Psoas muscle (tissue), 8 donors: ENCODE data around the gene MRPL42. TPM values are rescaled to one million over a fixed set of nuclear protein-coding genes. Genes with fewer than 3 reads are reported as not detected.
"Not testable (repeated sequence)": the region's sequence is repeated elsewhere in the genome, so short reads cannot be mapped to it uniquely, and the experiment has no call there.

Experiments
- ATAC-seq, 4 donors: fragments of 200-7000 bp; cut with Tn5 transposase; one replicate each; pipeline ENCODE4 v1.9.1; 2020; ENCODE audit warnings: moderate library complexity in 3 of 4, mild to moderate bottlenecking in 2 of 4
- DNase-seq, 2 donors: peaks; one replicate each; pipeline ENCODE4 v3.0.0-alpha.2; 2020
- H3K27ac ChIP-seq: fragments of 200-600 bp; one replicate; pipeline ENCODE4 v1.8.0; 2022
- H3K27me3 ChIP-seq, 3 donors: fragments of 200-600 bp in 1 of 3; one replicate each; pipeline versions ENCODE4 v1.6.1 to v1.8.0; 2013 to 2022; ENCODE audit warnings: low read length in 2 of 3, mild to moderate bottlenecking in 2 of 3, moderate library complexity in 1 of 3; ENCODE audit not compliant: insufficient read depth in 3 of 3
- H3K36me3 ChIP-seq, 2 donors: fragments of 200-600 bp in 1 of 2; one replicate each; pipeline versions ENCODE4 v1.6.1 to v1.8.0; 2013 to 2022; ENCODE audit warnings: low read depth in 1 of 2, mild to moderate bottlenecking in 1 of 2, moderate library complexity in 1 of 2; ENCODE audit not compliant: insufficient read depth in 1 of 2
- H3K4me1 ChIP-seq: fragments of 200-600 bp; one replicate; pipeline ENCODE4 v1.8.0; 2022
- H3K4me3 ChIP-seq: fragments of 200-600 bp; one replicate; pipeline ENCODE4 v1.8.0; 2022; ENCODE audit warnings: mild to moderate bottlenecking
- H3K9me3 ChIP-seq: fragments of 200-600 bp; one replicate; pipeline ENCODE4 v1.8.0; 2022
- CTCF ChIP-seq: fragments of 200-600 bp; IDR thresholded peaks from one replicate; pipeline ENCODE4 v1.8.0; 2022; ENCODE audit warnings: antibody characterized with exemption
- WGBS, 3 donors: extraction: QIAGEN DNeasy Blood & Tissue Kit; methylation state at CpG; one replicate each; pipeline versions ENCODE4 v1.1.6 to v1.1.7; 2013; 5-methylcytosine and 5-hydroxymethylcytosine counted together
- intact Hi-C, 2 donors: fragments of 100-400 bp; cut with DNase I; formaldehyde crosslinking; loops; one replicate each; pipeline versions ENCODE4 v1.11.0 to v1.14.2; 2022
- polyA plus RNA-seq, 3 donors: library from polyadenylated mRNA; stranded (reverse); fragments of 200-250 nt; gene quantifications; one replicate each; pipeline ENCODE4 v1.2.3, GENCODE V29; 2013
- total RNA-seq, 4 donors: library from RNA; stranded (reverse); fragmentation: NEBNext Ultra II Directional in 2 of 4; extraction: Animal tissue kit (Norgen Biotek cat#: 25700) in 2 of 4; gene quantifications; one replicate each; pipeline versions ENCODE4 v1.2.1 to v1.2.4, GENCODE V29; 2021 to 2023
- donor health status: healthy with polysubstance abuse.
- donor health status: DM: no; HTN: no; CAD: no; lungs with moderate emphysema.
- donor health status: Bipolar disorder and iron deficiency.
- donor health status: healthy.
- donor health status: DM: yes; HTN: yes; CAD: no.
- donor health status: DM: no; HTN: no; CAD: no.
- donor health status: DM: no; HTN: no; CAD: no.
- donor health status: DM: yes; HTN: yes; CAD: no.

MRPL42 gene
- total and polyA plus RNA-seq, 7 donors = 22.7 to 48.3 (median 27.5) TPM

DNA sequence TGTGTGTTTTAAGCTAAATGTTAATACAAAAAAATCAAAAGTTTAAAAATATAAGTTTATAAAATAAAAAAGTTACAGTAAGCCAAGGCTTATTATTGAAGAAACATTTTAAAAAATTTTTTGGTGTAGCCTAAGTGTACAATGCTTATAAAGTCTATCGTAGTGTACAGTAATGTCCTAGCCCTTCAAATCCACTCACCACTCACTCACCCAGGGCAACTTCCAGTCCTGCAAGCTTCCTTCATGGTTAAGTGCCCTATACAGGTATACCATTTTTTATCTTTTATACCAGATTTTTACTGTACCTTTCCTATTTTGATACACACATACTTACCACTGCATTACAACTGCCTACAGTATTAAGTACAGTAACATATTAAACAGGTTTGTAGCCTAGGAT lies 37.5 kb upstream of the MRPL42 start:
- H3K4me3 ChIP-seq = no peak overlapping the region
- TF ChIP-seq CTCF = no peak
- peaks cover 83% of the 10 kb centered on the region for H3K4me1 ChIP-seq
- intact Hi-C loops = loop anchor here in 1 of 2 donors (10.0 kb wide), 1 partner anchor 645 kb away; no protein-coding TSS in a partner anchor
- H3K9me3 ChIP-seq = no peaks in the 10 kb centered on the region
- no peaks in the 10 kb centered on the region for H3K27me3 ChIP-seq
- DNase-seq (no peak), ATAC-seq (no peak)
- no peaks in the 10 kb centered on the region for H3K36me3 ChIP-seq
- 63 to 85% (median 75%) methylated on average over 1 of the region's 1 CpG for WGBS, 3 donors
- peak overlapping the region; percentile 77 for H3K27ac ChIP-seq

- Histone ChIP-seq H3K36me3 (no peaks in the 10 kb centered on the region), H3K27me3 (no peaks in the 10 kb centered on the region), H3K4me3 (no peak overlapping the region), H3K4me1 (peaks cover 79% of the 10 kb centered on the region), H3K9me3 (no peaks in the 10 kb centered on the region), H3K27ac (peak overlapping the region; percentile 77)
- no peak for TF ChIP-seq CTCF
- 76 to 89% (median 77%) methylated on average over 4 of the region's 4 CpGs for WGBS, 3 donors
- intact Hi-C loops = no loop called here
- no peak for DNase-seq
- ATAC-seq = no peak
These were observed 37.0 kb upstream of the MRPL42 start for GRCh38 chr12:93430280-93430679.

DNA sequence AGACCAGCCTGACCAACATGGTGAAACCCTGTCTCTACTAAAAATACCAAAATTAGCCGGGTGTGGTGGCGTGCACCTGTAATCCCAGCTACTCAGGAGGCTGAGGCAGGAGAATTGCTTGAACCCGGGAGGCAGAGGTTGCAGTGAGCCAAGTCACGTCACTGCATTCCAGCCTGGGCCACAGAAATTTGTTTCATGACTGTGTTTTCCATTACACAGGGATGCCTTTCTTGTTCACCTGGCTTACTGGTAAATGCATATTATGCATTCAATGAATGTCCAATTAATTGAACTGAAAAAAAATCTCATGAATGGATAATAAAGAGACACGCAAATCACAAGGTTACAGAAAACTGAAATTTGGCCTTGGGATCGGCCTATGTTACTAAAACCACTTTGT lies 35.3 kb upstream of the MRPL42 start:
- H3K27ac ChIP-seq = peak overlapping the region; percentile 77
- DNase-seq, H3K4me3 ChIP-seq, H3K9me3 ChIP-seq, intact Hi-C loops, ATAC-seq, H3K36me3 ChIP-seq, H3K27me3 ChIP-seq: not testable (repeated sequence)
- WGBS, 3 donors = 58 to 75% (median 60%) methylated on average over 6 of the region's 6 CpGs
- H3K4me1 ChIP-seq = peaks cover 71% of the 10 kb centered on the region

DNA sequence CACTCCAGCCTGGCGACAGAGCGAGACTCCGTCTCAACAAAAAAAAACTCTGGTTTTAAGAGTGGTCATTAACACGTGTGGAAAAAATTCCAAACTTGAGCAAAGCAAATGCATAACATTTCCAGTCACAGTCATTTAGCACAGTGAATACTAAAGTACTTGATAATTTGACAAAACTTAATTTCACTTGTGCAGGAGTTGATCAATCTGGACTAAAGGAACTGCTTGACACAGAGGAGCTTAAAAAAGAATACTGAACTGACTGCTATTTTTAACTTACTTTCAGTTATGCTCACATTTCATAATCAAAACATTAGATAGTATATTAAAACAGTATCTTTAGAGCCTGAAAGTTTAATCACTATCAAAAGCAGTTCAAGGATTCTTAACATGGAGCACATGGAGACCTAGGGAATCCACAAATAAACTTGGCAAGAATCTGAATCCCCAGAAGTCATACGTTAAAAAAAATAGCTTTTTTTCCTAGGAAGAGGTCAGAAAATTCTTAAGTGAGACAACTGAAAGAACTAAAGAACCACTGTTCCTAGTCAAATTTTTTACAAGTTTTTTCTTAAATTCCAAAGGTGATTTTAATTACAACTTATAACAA lies 33.0 kb upstream of the MRPL42 start:
- Histone ChIP-seq H3K9me3 (no peaks in the 10 kb centered on the region), H3K36me3 (no peaks in the 10 kb centered on the region), H3K4me1 (peaks cover 73% of the 10 kb centered on the region), H3K27me3 (no peaks in the 10 kb centered on the region), H3K27ac (peak overlapping the region; percentile 85), H3K4me3 (peak overlapping the region; percentile 52)
- no peak for TF ChIP-seq CTCF
- 15 to 39% (median 18%) methylated on average over 5 of the region's 5 CpGs for WGBS, 3 donors
- intact Hi-C loops = no loop called here
- peak; percentile 50 to 85 (median 72) for ATAC-seq
- no peak for DNase-seq

DNA sequence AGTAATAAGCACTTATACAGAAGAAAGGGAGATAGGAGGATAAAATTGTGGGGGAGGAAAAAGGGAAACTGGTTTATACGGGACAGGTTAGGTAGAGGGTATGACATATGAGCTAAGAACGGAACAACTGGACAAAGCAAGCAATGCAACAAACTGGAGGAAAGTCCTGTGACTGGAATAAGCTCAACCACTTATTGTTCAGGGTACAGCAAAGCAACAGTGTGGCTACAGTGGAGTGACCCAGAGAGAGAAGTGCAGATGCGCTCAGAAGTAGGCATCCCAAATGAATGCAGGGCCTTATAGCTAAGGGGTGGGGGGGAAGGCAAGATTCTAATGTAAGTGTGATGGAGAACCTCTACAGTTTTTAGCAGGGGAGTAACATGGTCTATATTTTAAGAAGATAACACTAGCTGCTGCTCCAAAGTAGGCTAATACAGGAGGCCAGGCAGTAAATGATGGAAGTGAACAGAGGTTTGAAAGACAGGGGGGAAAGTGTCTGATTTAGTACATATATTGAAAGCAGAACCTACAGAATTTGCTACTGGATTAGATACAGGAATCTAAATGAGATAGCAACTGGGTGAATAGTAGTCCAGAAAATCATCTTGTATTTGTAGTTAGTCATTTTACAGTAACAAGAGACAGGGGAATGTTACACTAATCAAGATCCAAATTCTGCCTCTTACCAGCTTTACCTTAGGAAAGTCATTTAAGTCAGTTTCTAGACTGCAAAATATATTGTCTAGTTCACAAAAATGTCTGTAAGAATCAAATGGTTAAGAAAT lies 28.9 kb upstream of the MRPL42 start:
- Histone ChIP-seq H3K4me3 (peak overlapping the region; percentile 25), H3K36me3 (no peaks in the 10 kb centered on the region), H3K27ac (peak overlapping the region; percentile 85), H3K4me1 (peaks cover 61% of the 10 kb centered on the region), H3K9me3 (no peaks in the 10 kb centered on the region), H3K27me3 (no peaks in the 10 kb centered on the region)
- no peak for DNase-seq
- TF ChIP-seq CTCF = no peak
- ATAC-seq = no peak
- 47 to 58% (median 47%) methylated on average over 3 of the region's 3 CpGs for WGBS, 3 donors
- intact Hi-C loops = no loop called here
